Posterior cingulate gyrus (tissue), 11 donors: Measurements from ENCODE around the gene HNF1A.
"Not testable (repeated sequence)": the region's sequence is repeated elsewhere in the genome, so short reads cannot be mapped to it uniquely, and the experiment has no call there.

Experiments used
- DNase-seq, 10 donors: peaks; one replicate each; pipeline versions ENCODE4 v3.0.0 to v3.0.0-alpha.2; 2020 to 2021; ENCODE audit warnings: mixed read lengths in 3 of 10
- intact Hi-C: fragments of 100-400 bp; cut with DNase I; formaldehyde crosslinking; loops from one replicate; pipeline ENCODE4 v1.15.1; 2023

The HNF1A gene

GRCh38 chr12:120978296-120979219 lies at the start of gene HNF1A:
TSS of gene HNF1A (plus strand) at chr12:120978543. CDS start at chr12:120978769, 226 bp downstream.
- DNase-seq, result peak in 3 of 10 donors; percentile 56 to 82 (median 76)
- intact Hi-C loops, result loop anchor here (10.0 kb wide), 1 partner anchor 254 kb away; the partner anchor contains the start of gene ACADS

DNA sequence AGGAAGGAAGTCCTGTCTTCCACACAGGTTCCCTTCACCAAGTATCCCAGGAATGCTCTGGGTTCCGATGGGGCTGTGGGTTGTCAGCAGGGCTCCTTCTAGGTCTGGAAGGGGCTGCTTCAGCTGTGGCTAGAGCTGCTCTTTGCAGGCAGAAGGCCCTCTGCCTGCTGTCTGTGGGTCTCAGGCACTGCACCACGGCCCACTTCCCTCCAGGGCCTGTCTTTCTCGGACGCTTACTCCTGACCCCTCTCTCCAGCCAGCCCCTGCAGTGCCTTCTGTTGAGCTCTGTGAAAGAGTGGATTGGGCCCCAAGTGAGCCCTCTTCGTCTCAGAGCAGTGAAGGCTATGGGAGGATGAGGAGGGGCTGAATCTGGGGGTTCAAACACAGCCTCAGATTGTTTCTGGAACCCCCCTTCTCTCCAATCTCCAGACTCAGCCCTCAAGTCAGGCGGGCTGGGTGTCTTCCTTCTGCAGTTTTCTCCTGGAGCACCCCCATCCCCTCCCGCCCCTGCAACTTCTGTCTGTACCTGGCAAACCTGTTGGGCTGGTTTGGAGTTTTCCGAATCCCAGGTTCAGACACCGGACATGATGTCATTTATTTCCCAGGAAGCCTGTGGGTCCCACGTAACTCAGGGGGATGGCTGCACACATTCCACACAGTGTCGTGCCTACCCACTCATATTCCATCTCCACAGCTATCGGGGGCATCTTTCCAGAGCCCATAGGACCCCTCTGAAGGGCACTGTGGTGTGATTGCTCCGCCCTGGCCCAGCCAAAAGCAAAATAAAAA lies 49.3 kb upstream of the HNF1A start:
- peak in 1 of 10 donors; percentile 39 for DNase-seq
- intact Hi-C loops, result no loop called here

DNA sequence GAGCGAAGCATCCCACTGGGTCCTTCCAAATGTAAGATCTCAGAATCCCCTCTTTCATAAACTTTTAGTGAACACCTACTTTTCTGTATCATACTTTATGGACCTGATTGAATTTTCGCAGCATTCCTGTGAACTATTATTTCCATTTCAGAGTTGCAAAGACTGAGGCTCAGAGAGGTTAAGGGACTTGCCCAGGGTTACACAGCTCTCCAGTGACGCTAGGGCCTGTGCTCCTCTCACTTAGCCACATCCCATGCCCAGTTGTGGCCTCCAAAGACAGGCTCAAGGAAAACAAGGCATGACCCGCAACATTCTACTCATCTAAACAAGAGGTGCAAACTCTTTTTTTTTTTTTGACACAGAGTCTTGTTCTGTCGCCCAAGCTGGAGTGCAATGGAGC lies 48.3 kb upstream of the HNF1A start:
- intact Hi-C loops, result no loop called here
- DNase-seq, result peak in 1 of 10 donors; percentile 28

DNA sequence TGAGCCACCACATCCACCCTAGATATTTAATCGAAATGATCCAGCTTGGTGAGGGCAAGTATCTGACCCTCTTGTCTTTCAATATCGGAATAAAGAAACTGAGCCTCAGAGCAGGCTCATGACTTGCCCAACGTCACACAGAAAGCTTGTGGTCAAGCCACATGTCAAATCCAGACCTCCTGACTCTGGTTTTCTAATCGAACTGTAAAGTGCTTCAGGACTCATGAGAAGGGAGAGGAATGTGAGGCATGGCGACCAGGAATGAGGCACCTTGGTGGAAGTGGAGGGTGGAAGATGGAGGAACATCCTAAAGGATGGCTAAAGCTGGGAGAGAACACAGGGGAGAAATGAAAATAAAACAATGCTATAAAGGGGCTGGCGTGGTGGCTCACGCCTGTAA lies 46.3 kb upstream of the HNF1A start:
- intact Hi-C loops, result no loop called here
- DNase-seq, result peak in 1 of 10 donors; percentile 1

DNA sequence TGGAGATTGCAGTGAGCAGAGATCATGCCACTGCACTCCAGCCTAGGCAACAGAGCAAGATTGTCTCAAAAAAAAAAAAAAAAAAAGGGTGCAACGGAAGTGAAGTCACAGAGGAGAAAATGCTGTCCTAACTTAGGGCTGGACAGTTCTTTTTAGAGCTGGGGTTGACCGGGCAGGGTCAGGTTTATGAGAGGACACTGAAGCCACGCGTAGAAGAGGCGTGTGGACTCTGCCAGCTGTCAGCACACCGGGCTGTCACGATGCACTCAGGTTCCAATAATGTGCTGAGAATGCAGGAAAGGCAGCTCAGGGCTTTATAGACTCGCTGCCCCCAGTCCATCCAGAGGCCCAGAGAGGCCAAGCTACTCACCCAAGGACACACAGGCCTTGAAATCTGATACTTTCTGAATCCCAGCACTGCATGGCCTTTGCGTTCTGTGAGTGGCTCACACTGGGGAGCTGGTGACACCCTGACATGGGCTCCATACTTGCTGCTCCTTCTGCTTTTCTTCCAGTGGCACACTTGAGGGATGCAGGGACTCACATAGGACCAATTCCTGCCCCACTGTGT lies 45.3 kb upstream of the HNF1A start:
- intact Hi-C loops, result no loop called here

DNA sequence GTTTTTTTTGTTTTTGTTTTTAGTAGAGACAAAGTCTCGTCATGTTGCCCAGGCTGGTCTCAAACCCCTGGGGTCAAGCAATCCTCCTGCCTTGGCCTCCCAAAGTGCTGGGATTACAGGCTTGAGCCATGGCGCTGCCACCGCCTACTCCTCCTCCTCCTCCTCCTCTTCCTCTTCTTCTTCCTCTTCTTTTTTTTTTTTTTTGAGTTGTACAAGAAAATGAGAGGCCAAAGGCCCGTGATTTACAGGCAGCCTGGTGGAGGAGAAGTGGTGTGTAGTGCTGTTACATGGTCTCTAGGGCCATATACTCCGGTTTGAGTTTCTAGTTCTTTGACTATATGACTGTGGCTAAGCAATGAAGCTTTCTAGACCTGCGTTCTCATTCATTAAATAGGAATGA lies 44.6 kb upstream of the HNF1A start:
- intact Hi-C loops, result no loop called here
- peak in 1 of 10 donors; percentile 43 for DNase-seq

More for the DNA sequence above, 45.3 kb upstream of the HNF1A start:
- DNase-seq, result peak in 1 of 10 donors; percentile 26

- intact Hi-C loops, result no loop called here
- peak in 2 of 10 donors; percentile 7 to 62 for DNase-seq
These were observed 42.1 kb upstream of the HNF1A start for GRCh38 chr12:120936197-120936596.

GRCh38 chr12:120938496-120938895 lies 39.8 kb upstream of the HNF1A start:
- intact Hi-C loops, result no loop called here
- DNase-seq, result no peak

- DNase-seq, result peak in 3 of 10 donors; percentile 12 to 85 (median 17)
These were observed 38.8 kb upstream of the HNF1A start for GRCh38 chr12:120939523-120939922.

GRCh38 chr12:120940006-120940405 lies 38.3 kb upstream of the HNF1A start:
- DNase-seq, result no peak
- intact Hi-C loops, result no loop called here

More at GRCh38 chr12:120939523-120939922, 38.8 kb upstream of the HNF1A start:
- intact Hi-C loops, result no loop called here

GRCh38 chr12:120940799-120941198 lies 37.5 kb upstream of the HNF1A start:
- intact Hi-C loops, result no loop called here
- DNase-seq, result no peak

DNA sequence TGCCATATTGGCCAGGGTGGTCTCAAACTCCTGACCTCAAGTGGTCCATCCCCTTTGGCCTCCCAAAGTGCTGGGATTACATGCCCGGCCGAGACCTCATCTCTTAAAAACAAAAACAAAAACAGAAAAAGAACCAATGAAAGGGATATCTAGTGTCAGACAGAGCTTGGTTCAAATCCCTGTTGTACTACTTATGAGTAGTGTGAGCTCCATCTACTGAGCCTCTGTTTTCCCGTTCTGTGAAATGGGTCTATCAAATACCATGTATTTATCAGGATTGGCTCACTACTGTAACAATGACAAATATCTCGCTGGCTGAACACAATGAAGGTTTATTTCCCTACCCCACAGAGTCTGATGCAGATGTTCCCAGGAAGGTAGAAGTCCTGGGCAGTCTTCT lies 36.9 kb upstream of the HNF1A start:
- peak in 1 of 10 donors; percentile 3 for DNase-seq
- intact Hi-C loops, result no loop called here

GRCh38 chr12:120941846-120942405 lies 36.4 kb upstream of the HNF1A start:
- DNase-seq, result no peak
- intact Hi-C loops, result no loop called here

DNA sequence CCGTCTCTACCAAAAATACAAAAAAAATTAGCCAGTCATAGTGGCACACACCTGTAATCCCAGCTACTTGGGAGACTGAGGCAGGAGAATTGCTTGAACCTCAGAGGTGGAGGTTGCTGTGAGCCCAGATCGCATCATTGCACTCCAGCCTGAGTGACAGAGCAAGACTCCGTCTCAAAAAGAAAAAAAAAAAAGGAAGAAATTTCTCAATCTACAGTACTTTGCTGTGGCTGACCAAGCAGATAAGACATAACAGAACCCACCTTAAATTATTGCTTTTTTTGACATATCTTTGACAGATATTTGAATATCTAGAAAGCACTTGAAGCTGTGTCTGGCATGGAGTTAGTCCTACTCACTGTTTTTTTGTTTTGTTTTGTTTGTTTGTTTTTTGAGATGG lies 34.9 kb upstream of the HNF1A start:
- intact Hi-C loops, result no loop called here
- DNase-seq, result no peak

GRCh38 chr12:120944645-120945217 lies 33.6 kb upstream of the HNF1A start:
- DNase-seq, result peak in 4 of 10 donors; percentile 21 to 64 (median 38)
- intact Hi-C loops, result no loop called here

- DNase-seq, intact Hi-C loops: not testable (repeated sequence)
These were observed 32.8 kb upstream of the HNF1A start for GRCh38 chr12:120945516-120945915.

- intact Hi-C loops, result not testable (repeated sequence)
- DNase-seq, result peak in 1 of 10 donors; percentile 63
These were observed 28.0 kb upstream of the HNF1A start for GRCh38 chr12:120950260-120950799.

DNA sequence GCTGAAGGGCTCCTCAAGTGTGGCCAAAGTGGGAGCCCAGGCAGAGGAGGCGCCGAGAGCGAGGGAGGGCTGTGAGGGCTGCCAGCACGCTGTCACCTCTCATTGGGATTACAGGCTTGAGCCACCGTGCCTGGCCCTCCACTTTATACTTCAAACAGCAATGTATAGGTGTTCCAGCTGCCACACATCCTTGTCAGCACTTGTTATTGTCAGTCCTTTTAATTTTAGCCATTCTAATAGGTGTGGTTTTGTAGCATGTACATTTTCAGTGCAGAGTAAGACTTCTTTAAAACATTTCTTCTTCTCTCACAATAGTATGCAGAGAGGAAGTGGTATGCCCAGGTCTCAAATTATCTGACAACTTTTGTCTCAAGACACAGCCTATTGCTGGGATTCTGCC lies 27.5 kb upstream of the HNF1A start:
- peak in 2 of 10 donors; percentile 26 to 45 for DNase-seq
- intact Hi-C loops, result no loop called here

GRCh38 chr12:120955232-120955631 lies 23.1 kb upstream of the HNF1A start:
- DNase-seq, result peak in 1 of 10 donors; percentile 40
- intact Hi-C loops, result no loop called here
